Measurements from ENCODE around the gene ABTB2.

The ABTB2 gene

GRCh38 chr11:34292546-34292945 lies 65.3 kb downstream of the ABTB2 start:
- TF ChIP-seq POLR2AphosphoS5 (IDR thresholded peaks at IDR 0.05; ENCODE audit: low read depth, low read length) (no peak), REST (IDR thresholded peaks at IDR 0.05; ENCODE audit: insufficient read depth in 1 of 2, low read depth in 2 of 2, low read length in 2 of 2) (no peak), FOXP2 (optimal IDR thresholded peaks at IDR 0.05; ENCODE audit: borderline replicate concordance, extremely low read depth, extremely low read length, insufficient read depth) (no peak), SIN3A (IDR thresholded peaks at IDR 0.05; ENCODE audit: borderline replicate concordance, insufficient read depth, low read length) (no peak), TAF1 (IDR thresholded peaks at IDR 0.05; ENCODE audit: borderline replicate concordance, insufficient read depth, low read length) (no peak)

- TF ChIP-seq SIN3A (IDR thresholded peaks at IDR 0.05; ENCODE audit: borderline replicate concordance, insufficient read depth, low read length) (no peak), POLR2AphosphoS5 (IDR thresholded peaks at IDR 0.05; ENCODE audit: low read depth, low read length) (no peak), TAF1 (IDR thresholded peaks at IDR 0.05; ENCODE audit: borderline replicate concordance, insufficient read depth, low read length) (no peak), FOXP2 (optimal IDR thresholded peaks at IDR 0.05; ENCODE audit: borderline replicate concordance, extremely low read depth, extremely low read length, insufficient read depth) (no peak), REST (IDR thresholded peaks at IDR 0.05; ENCODE audit: insufficient read depth in 1 of 2, low read depth in 2 of 2, low read length in 2 of 2) (no peak)
These were observed 65.7 kb downstream of the ABTB2 start for GRCh38 chr11:34292111-34292510.

GRCh38 chr11:34290926-34291325 lies 66.9 kb downstream of the ABTB2 start:
- TF ChIP-seq FOXP2 (optimal IDR thresholded peaks at IDR 0.05; ENCODE audit: borderline replicate concordance, extremely low read depth, extremely low read length, insufficient read depth) = no peak
- no peak for TF ChIP-seq SIN3A (IDR thresholded peaks at IDR 0.05; ENCODE audit: borderline replicate concordance, insufficient read depth, low read length)
- TF ChIP-seq TAF1 (IDR thresholded peaks at IDR 0.05; ENCODE audit: borderline replicate concordance, insufficient read depth, low read length) = no peak
- no peak for TF ChIP-seq REST (IDR thresholded peaks at IDR 0.05; ENCODE audit: insufficient read depth in 1 of 2, low read depth in 2 of 2, low read length in 2 of 2)
- TF ChIP-seq POLR2AphosphoS5 (IDR thresholded peaks at IDR 0.05; ENCODE audit: low read depth, low read length) = no peak

GRCh38 chr11:34288492-34288891 lies 69.3 kb downstream of the ABTB2 start:
- TF ChIP-seq SIN3A (IDR thresholded peaks at IDR 0.05; ENCODE audit: borderline replicate concordance, insufficient read depth, low read length) (no peak), POLR2AphosphoS5 (IDR thresholded peaks at IDR 0.05; ENCODE audit: low read depth, low read length) (no peak), REST (IDR thresholded peaks at IDR 0.05; ENCODE audit: insufficient read depth in 1 of 2, low read depth in 2 of 2, low read length in 2 of 2) (no peak), FOXP2 (optimal IDR thresholded peaks at IDR 0.05; ENCODE audit: borderline replicate concordance, extremely low read depth, extremely low read length, insufficient read depth) (no peak), TAF1 (IDR thresholded peaks at IDR 0.05; ENCODE audit: borderline replicate concordance, insufficient read depth, low read length) (no peak)

All from PFSK-1 (cell line).